Forelimb muscle (tissue), 1 donor: ENCODE data around the gene ZDHHC14. TPM values are rescaled to one million over a fixed set of nuclear protein-coding genes. Genes with fewer than 3 reads are reported as not detected.

Experiments used
- DNase-seq: peaks from one replicate; pipeline ENCODE4 v3.0.0-alpha.2; 2013; ENCODE audit warnings: low read depth
- polyA plus RNA-seq: library from polyadenylated mRNA; unstranded; fragments of 120-200 nt; gene quantifications from one replicate; pipeline ENCODE4 v1.2.1, GENCODE V29; 2013; ENCODE audit not compliant: insufficient read length

Gene ZDHHC14
- polyA plus RNA-seq, 1 donor, result 4.1 TPM

GRCh38 chr6:157491571-157492232 lies 110.7 kb downstream of the ZDHHC14 start:
- no peak for DNase-seq

- DNase-seq, result no peak
These were observed 111.3 kb downstream of the ZDHHC14 start for GRCh38 chr6:157492249-157492648.

GRCh38 chr6:157492741-157493140 lies 111.8 kb downstream of the ZDHHC14 start:
- no peak for DNase-seq

GRCh38 chr6:157493173-157493572 lies 112.2 kb downstream of the ZDHHC14 start:
- no peak for DNase-seq

- DNase-seq, result no peak
These were observed 112.6 kb downstream of the ZDHHC14 start for GRCh38 chr6:157493576-157493975.

- no peak for DNase-seq
These were observed 113.2 kb downstream of the ZDHHC14 start for GRCh38 chr6:157494132-157494710.

GRCh38 chr6:157496534-157497095 lies 115.6 kb downstream of the ZDHHC14 start:
- no peak for DNase-seq

- no peak for DNase-seq
These were observed 116.6 kb downstream of the ZDHHC14 start for GRCh38 chr6:157497579-157497978.

GRCh38 chr6:157498817-157499216 lies 117.8 kb downstream of the ZDHHC14 start:
- DNase-seq, result no peak

GRCh38 chr6:157500022-157500421 lies 119.0 kb downstream of the ZDHHC14 start:
- DNase-seq, result no peak

GRCh38 chr6:157503018-157503747 lies 122.2 kb downstream of the ZDHHC14 start:
- no peak for DNase-seq

GRCh38 chr6:157505912-157506491 lies 125.0 kb downstream of the ZDHHC14 start:
- DNase-seq, result no peak

GRCh38 chr6:157510323-157511188 lies 129.6 kb downstream of the ZDHHC14 start:
- no peak for DNase-seq

GRCh38 chr6:157511682-157512381 lies 130.8 kb downstream of the ZDHHC14 start:
- DNase-seq, result no peak

- DNase-seq, result no peak
These were observed 131.3 kb downstream of the ZDHHC14 start for GRCh38 chr6:157512382-157512682.

- DNase-seq, result no peak
These were observed 132.1 kb downstream of the ZDHHC14 start for GRCh38 chr6:157513004-157513603.

- DNase-seq, result no peak
These were observed 132.9 kb downstream of the ZDHHC14 start for GRCh38 chr6:157513619-157514485.

- DNase-seq, result no peak
These were observed 133.9 kb downstream of the ZDHHC14 start for GRCh38 chr6:157514659-157515496.
